ENCODE measurements around the gene RUNX3. TPM values are rescaled to one million over a fixed set of nuclear protein-coding genes. Genes with fewer than 3 reads are reported as not detected.

The RUNX3 gene
- total and polyA plus RNA-seq, 2 of the 8 experiments (the other 6 are each of a cell fraction or from before 2014, with no cell fraction given) = 0.62 to 0.82 TPM

GRCh38 chr1:24913274-24913604, 16.8 kb downstream of the RUNX3 start:
- WGBS, 2 experiments (ENCODE audit: extremely low coverage in 1 of 2, insufficient coverage in 1 of 2, insufficient read length in 1 of 2, insufficient replicate concordance in 2 of 2, low coverage in 1 of 2, low lambda C conversion rate in 2 of 2, missing lambda C conversion rate in 1 of 2) = 91% methylated on average over 2 of the region's 2 CpGs; no CpG with 5 or more reads in 1 of the 2 experiments
- Histone ChIP-seq H2AFZ (ENCODE audit: low read length) (no peak overlapping the region), H3K18ac (ENCODE audit: extremely low read depth, low read length) (no peak overlapping the region), H3K27ac (ENCODE audit: low read depth, low read length) (no peak overlapping the region), H4K20me1 (replicated peaks in 1 of 2; ENCODE audit: control insufficient read depth in 1 of 2, insufficient read depth in 2 of 2, low read length in 2 of 2) (no peaks in the 10 kb centered on the region), H3K9me3 (ENCODE audit: insufficient read depth in 2 of 2, low read depth in 1 of 2, low read length in 1 of 2) (no peaks in the 10 kb centered on the region), H3K27me3 (replicated peaks in 1 of 4; ENCODE audit: control insufficient read depth in 3 of 4, extremely low read depth in 1 of 4, insufficient read depth in 3 of 4, low read length in 3 of 4) (no peaks in the 10 kb centered on the region), H3K4me2 (ENCODE audit: insufficient read depth in 1 of 2, low read depth in 2 of 2, low read length in 2 of 2) (no peak overlapping the region), H3K23ac (ENCODE audit: insufficient read length) (no peak overlapping the region), H4K5ac (ENCODE audit: insufficient read length, low read depth, low read length) (no peak overlapping the region), H3K79me1 (ENCODE audit: low read depth, low read length) (no peaks in the 10 kb centered on the region), H4K91ac (replicated peaks; ENCODE audit: insufficient read length, low read length) (no peak overlapping the region), H3K79me2 (ENCODE audit: control insufficient read depth in 1 of 2, insufficient read depth in 2 of 2, low read length in 2 of 2) (no peaks in the 10 kb centered on the region), H3K9ac (replicated peaks in 1 of 4; ENCODE audit: extremely low read depth in 1 of 4, low read depth in 3 of 4, low read length in 3 of 4) (no peak overlapping the region), H2BK120ac (replicated peaks; ENCODE audit: low read depth, low read length) (no peak overlapping the region), H2AK5ac (ENCODE audit: low read depth, low read length) (no peak overlapping the region), H3K4me1 (replicated peaks in 1 of 4; ENCODE audit: control insufficient read depth in 3 of 4, insufficient read depth in 4 of 4, low read length in 3 of 4) (peaks cover 0 to 11% (median 4%) of the 10 kb centered on the region in 4 experiments; a peak in 4 of 7 replicates), H2BK20ac (ENCODE audit: low read length) (no peak overlapping the region), H3K36me3 (ENCODE audit: control insufficient read depth in 2 of 4, insufficient read depth in 4 of 4, low read length in 3 of 4) (no peaks in the 10 kb centered on the region), H3K4ac (replicated peaks; ENCODE audit: insufficient read length, low read depth, low read length) (no peak overlapping the region), H2BK15ac (ENCODE audit: low read length) (0 out of 2 replicates have a peak overlapping the region, but pooled peaks have one; percentile 16), H2BK5ac (ENCODE audit: low read depth, low read length) (peak overlapping the region; percentile 24; the same call in 1 of the 2 replicates), H3K4me3 (ENCODE audit: extremely low read depth in 1 of 4, insufficient read depth in 2 of 4, low read depth in 3 of 4, low read length in 4 of 4) (no peak overlapping the region), H3K14ac (ENCODE audit: insufficient read length) (no peak overlapping the region), H3K23me2 (ENCODE audit: low read depth, low read length) (no peaks in the 10 kb centered on the region), H4K8ac (ENCODE audit: extremely low read depth, insufficient read depth, low read length) (peak overlapping the region; percentile 31; the same call in 1 of the 2 replicates), H2BK12ac (ENCODE audit: low read depth, low read length) (no peak overlapping the region), H3K56ac (replicated peaks; ENCODE audit: insufficient read length, low read depth, low read length) (no peak overlapping the region)
- CTCF ChIA-PET (ENCODE audit: partially characterized antibody) = interaction anchor here (0.6 to 2.2 kb wide), 14 partner anchors 10 to 305 kb away, joined by 3 to 16 read pairs (median 4); no protein-coding TSS in a partner anchor
- DNase-seq (ENCODE audit: low read depth in 1 of 2, low spot score in 2 of 2) = no peak
- POLR2A ChIA-PET (ENCODE audit: partially characterized antibody) = interaction anchor here (0.6 to 1.2 kb wide), 2 partner anchors 14 to 58 kb away, joined by 3 read pairs; no protein-coding TSS in a partner anchor
- FAIRE-seq = no peak
- no peak for TF ChIP-seq POLR2AphosphoS5 (IDR thresholded peaks at IDR 0.05; ENCODE audit: low read depth, low read length)
- no peak for TF ChIP-seq CBX5 (IDR thresholded peaks at IDR 0.05; ENCODE audit: low read depth, low read length)
- no peak for TF ChIP-seq SIRT6 (IDR thresholded peaks at IDR 0.05; ENCODE audit: low read length)
- TF ChIP-seq HDAC6 (IDR thresholded peaks at IDR 0.05; ENCODE audit: low read depth, low read length) = no peak
- TF ChIP-seq USF2 (IDR thresholded peaks at IDR 0.05; ENCODE audit: low read length) = no peak
- no peak for TF ChIP-seq JUN (IDR thresholded peaks at IDR 0.05; ENCODE audit: low read depth, low read length)
- TF ChIP-seq CHD2 (IDR thresholded peaks at IDR 0.05; ENCODE audit: low read length) = no peak
- TF ChIP-seq EP300 (IDR thresholded peaks at IDR 0.05; ENCODE audit: borderline replicate concordance in 1 of 2, low read depth in 2 of 2, low read length in 2 of 2) = no peak
- no peak for TF ChIP-seq TCF12 (IDR thresholded peaks at IDR 0.05; ENCODE audit: low read depth, low read length)
- no peak for TF ChIP-seq SRF (IDR thresholded peaks at IDR 0.05; ENCODE audit: low read depth, low read length)
- no peak for TF ChIP-seq KDM1A (IDR thresholded peaks at IDR 0.05; ENCODE audit: borderline replicate concordance, low read length)
- no peak for TF ChIP-seq MAX (IDR thresholded peaks at IDR 0.05)
- no peak for TF ChIP-seq TBP (IDR thresholded peaks at IDR 0.05; ENCODE audit: low read depth, low read length)

All from H1 (cell line).